ENCODE results near the gene MAPK12.

GRCh38 chr22:50260801-50261614 lies 475 bp downstream of the MAPK12 start:
- TF ChIP-seq REST (IDR thresholded peaks at IDR 0.05; ENCODE audit: low read depth, low read length) (no peak), ZNF384 (IDR thresholded peaks at IDR 0.05; ENCODE audit: borderline replicate concordance, low read depth, low read length) (no peak), SMC3 (IDR thresholded peaks at IDR 0.05; ENCODE audit: borderline replicate concordance, low read length) (no peak), CTCF (IDR thresholded peaks at IDR 0.05 in 2 of 3, conservative IDR thresholded peaks at IDR 0.05 in 1 of 3; ENCODE audit: control insufficient read depth in 2 of 3, extremely low read depth in 1 of 3, insufficient read depth in 1 of 3, low read depth in 3 of 3, low read length in 3 of 3) (no peak), ATF3 (IDR thresholded peaks at IDR 0.05; ENCODE audit: borderline replicate concordance, extremely low read depth, low read depth, low read length) (no peak), BHLHE40 (IDR thresholded peaks at IDR 0.05; ENCODE audit: borderline replicate concordance in 1 of 2, low read depth in 2 of 2, low read length in 1 of 2) (peak in 1 of 2 experiments; percentile 77; a peak in 2 of 4 replicates), MYC (IDR thresholded peaks at IDR 0.05; ENCODE audit: insufficient read depth, insufficient read length, insufficient replicate concordance, low read length, severe bottlenecking) (no peak), CBX3 (IDR thresholded peaks at IDR 0.05; ENCODE audit: borderline replicate concordance, low read depth) (no peak)
